Psoas muscle (tissue), 8 donors: ENCODE measurements around the gene ARL4D. TPM values are rescaled to one million over a fixed set of nuclear protein-coding genes. Genes with fewer than 3 reads are reported as not detected.
A peak's percentile ranks its signal among the peaks of the same experiment; 100 is the strongest.

Source experiments
- ATAC-seq, 4 donors: fragments of 200-7000 bp; cut with Tn5 transposase; one replicate each; pipeline ENCODE4 v1.9.1; 2020; ENCODE audit warnings: moderate library complexity in 3 of 4, mild to moderate bottlenecking in 2 of 4
- DNase-seq, 2 donors: peaks; one replicate each; pipeline ENCODE4 v3.0.0-alpha.2; 2020
- H3K27ac ChIP-seq: fragments of 200-600 bp; one replicate; pipeline ENCODE4 v1.8.0; 2022
- H3K27me3 ChIP-seq, 3 donors: fragments of 200-600 bp in 1 of 3; one replicate each; pipeline versions ENCODE4 v1.6.1 to v1.8.0; 2013 to 2022; ENCODE audit warnings: low read length in 2 of 3, mild to moderate bottlenecking in 2 of 3, moderate library complexity in 1 of 3; ENCODE audit not compliant: insufficient read depth in 3 of 3
- H3K36me3 ChIP-seq, 2 donors: fragments of 200-600 bp in 1 of 2; one replicate each; pipeline versions ENCODE4 v1.6.1 to v1.8.0; 2013 to 2022; ENCODE audit warnings: low read depth in 1 of 2, mild to moderate bottlenecking in 1 of 2, moderate library complexity in 1 of 2; ENCODE audit not compliant: insufficient read depth in 1 of 2
- H3K4me1 ChIP-seq: fragments of 200-600 bp; one replicate; pipeline ENCODE4 v1.8.0; 2022
- H3K4me3 ChIP-seq: fragments of 200-600 bp; one replicate; pipeline ENCODE4 v1.8.0; 2022; ENCODE audit warnings: mild to moderate bottlenecking
- H3K9me3 ChIP-seq: fragments of 200-600 bp; one replicate; pipeline ENCODE4 v1.8.0; 2022
- CTCF ChIP-seq: fragments of 200-600 bp; IDR thresholded peaks from one replicate; pipeline ENCODE4 v1.8.0; 2022; ENCODE audit warnings: antibody characterized with exemption
- WGBS, 3 donors: extraction: QIAGEN DNeasy Blood & Tissue Kit; methylation state at CpG; one replicate each; pipeline versions ENCODE4 v1.1.6 to v1.1.7; 2013; 5-methylcytosine and 5-hydroxymethylcytosine counted together
- intact Hi-C, 2 donors: fragments of 100-400 bp; cut with DNase I; formaldehyde crosslinking; loops; one replicate each; pipeline versions ENCODE4 v1.11.0 to v1.14.2; 2022
- polyA plus RNA-seq, 3 donors: library from polyadenylated mRNA; stranded (reverse); fragments of 200-250 nt; gene quantifications; one replicate each; pipeline ENCODE4 v1.2.3, GENCODE V29; 2013
- total RNA-seq, 4 donors: library from RNA; stranded (reverse); fragmentation: NEBNext Ultra II Directional in 2 of 4; extraction: Animal tissue kit (Norgen Biotek cat#: 25700) in 2 of 4; gene quantifications; one replicate each; pipeline versions ENCODE4 v1.2.1 to v1.2.4, GENCODE V29; 2021 to 2023
- donor health status: healthy with polysubstance abuse.
- donor health status: DM: no; HTN: no; CAD: no; lungs with moderate emphysema.
- donor health status: Bipolar disorder and iron deficiency.
- donor health status: healthy.
- donor health status: DM: yes; HTN: yes; CAD: no.
- donor health status: DM: no; HTN: no; CAD: no.
- donor health status: DM: no; HTN: no; CAD: no.
- donor health status: DM: yes; HTN: yes; CAD: no.

ARL4D gene
- total and polyA plus RNA-seq, 7 donors = 0.69 to 6.5 (median 1.7) TPM

DNA sequence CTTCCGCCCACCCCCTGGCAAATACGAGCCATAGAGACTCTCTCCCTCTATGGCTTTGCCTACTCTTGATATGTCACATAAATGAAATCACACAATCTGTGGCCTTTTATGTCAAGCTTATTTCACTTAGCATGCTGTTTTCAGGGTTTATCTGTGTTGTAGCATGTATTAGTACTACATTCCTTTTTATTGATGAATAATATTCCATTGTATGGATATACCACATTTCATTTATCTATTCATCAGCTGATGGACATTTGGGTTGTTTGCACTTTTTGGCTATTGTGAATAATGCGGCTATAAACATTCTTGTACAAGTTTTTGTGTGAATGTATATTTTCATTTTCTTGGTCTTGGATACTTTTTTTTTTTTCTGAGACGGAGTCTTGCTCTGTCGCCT, 48.0 kb downstream of the ARL4D start:
- no peak for TF ChIP-seq CTCF
- 96 to 98% (median 97%) methylated on average over 5 of the region's 5 CpGs for WGBS, 3 donors
- Histone ChIP-seq H3K27ac (no peak overlapping the region), H3K9me3 (no peaks in the 10 kb centered on the region), H3K36me3 (no peaks in the 10 kb centered on the region), H3K4me1 (no peaks in the 10 kb centered on the region), H3K27me3 (peaks cover 0 to 3% (median 0%) of the 10 kb centered on the region in 3 donors), H3K4me3 (no peak overlapping the region)
- DNase-seq = no peak
- intact Hi-C loops = no loop called here
- no peak for ATAC-seq

- Histone ChIP-seq H3K27ac (no peak overlapping the region), H3K4me3 (no peak overlapping the region), H3K27me3 (peaks cover 0 to 3% (median 2%) of the 10 kb centered on the region in 3 donors), H3K9me3 (no peaks in the 10 kb centered on the region), H3K4me1 (no peaks in the 10 kb centered on the region), H3K36me3 (no peaks in the 10 kb centered on the region)
- no peak for TF ChIP-seq CTCF
- DNase-seq (no peak), ATAC-seq (no peak)
- intact Hi-C loops = no loop called here
- 75 to 80% (median 76%) methylated on average over 7 of the region's 7 CpGs for WGBS, 3 donors
These were observed 50.1 kb downstream of the ARL4D start for GRCh38 chr17:43448720-43449469.

DNA sequence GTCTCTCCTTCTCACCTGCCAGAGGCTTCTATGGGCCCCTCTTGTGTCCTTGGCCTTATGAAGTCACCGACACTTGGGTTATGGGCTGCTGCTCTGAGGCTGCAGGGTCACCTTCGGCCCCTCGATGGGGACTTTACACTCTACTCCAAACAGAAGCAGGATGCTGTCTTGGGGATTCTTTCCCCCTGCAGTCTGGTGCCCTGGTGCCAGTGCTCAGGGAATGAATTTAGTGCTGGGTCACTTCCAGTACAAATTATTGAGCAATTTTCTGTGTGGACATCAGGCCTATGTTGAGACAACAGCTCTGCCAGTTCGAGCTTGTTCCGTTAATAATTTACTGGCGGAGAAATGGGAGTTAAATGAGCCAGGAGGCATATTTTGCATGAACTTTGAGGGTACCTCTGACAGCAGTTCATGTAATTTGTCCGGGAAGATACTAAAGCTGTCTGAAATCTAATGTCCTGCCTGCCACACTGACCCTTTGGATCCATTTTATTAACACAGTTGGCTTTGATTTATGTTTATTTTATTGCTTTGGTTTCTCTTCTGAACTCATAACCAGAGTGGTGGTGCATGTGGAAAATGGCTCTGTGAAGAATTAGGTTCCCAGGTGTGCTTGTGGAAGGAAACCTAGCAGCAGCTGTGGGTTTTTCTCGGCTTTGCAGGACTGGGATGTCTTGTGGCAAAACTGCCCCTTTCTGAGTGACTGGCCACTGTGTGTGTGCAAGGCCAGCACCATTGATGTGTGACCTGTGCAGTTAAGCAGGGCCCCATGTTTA, 50.9 kb downstream of the ARL4D start:
- no peak overlapping the region for H3K4me3 ChIP-seq
- no peak for TF ChIP-seq CTCF
- H3K36me3 ChIP-seq = no peaks in the 10 kb centered on the region
- no peaks in the 10 kb centered on the region for H3K9me3 ChIP-seq
- peaks cover 0 to 3% (median 0%) of the 10 kb centered on the region in 3 donors for H3K27me3 ChIP-seq
- H3K27ac ChIP-seq = no peak overlapping the region
- intact Hi-C loops = no loop called here
- WGBS, 3 donors = 44 to 53% (median 46%) methylated on average over 8 of the region's 8 CpGs
- peak in 2 of 4 donors; percentile 28 to 45 for ATAC-seq
- no peaks in the 10 kb centered on the region for H3K4me1 ChIP-seq
- DNase-seq = no peak

Other genes starting within 250 kb of the ARL4D start
- 100 to 1,000 TPM; 104 to 157 (median 133) TPM for gene NBR1, start 227.8 kb upstream of the ARL4D start, total RNA-seq
- 10 to 100 TPM; 13.7 to 91.7 (median 45.9) TPM for gene NBR1, start 227.8 kb upstream of the ARL4D start, polyA plus RNA-seq
- 1 to 10 TPM; 1.9 to 3.4 (median 2.6) TPM for gene TMEM106A, start 187.1 kb upstream of the ARL4D start, total RNA-seq
- gene TMEM106A, start 187.1 kb upstream of the ARL4D start, polyA plus RNA-seq = under 1 TPM; 0.21 to 0.60 (median 0.53) TPM
- gene CCDC200, start 170.4 kb upstream of the ARL4D start, total RNA-seq = not detected
- under 1 TPM in 2 of 3 donors, not detected in 1; 0.38 to 0.41 TPM for gene CCDC200, start 170.4 kb upstream of the ARL4D start, polyA plus RNA-seq
- 1,000 to 10,000 TPM; 2,334 to 4,375 (median 3,394) TPM for gene RNU2-1, start 165.0 kb upstream of the ARL4D start, total RNA-seq
- gene RNU2-1, start 165.0 kb upstream of the ARL4D start, polyA plus RNA-seq = not detected
- 10 to 100 TPM; 22.5 to 42.5 (median 27.9) TPM for gene DHX8, start 85.0 kb downstream of the ARL4D start, total RNA-seq
- gene DHX8, start 85.0 kb downstream of the ARL4D start, polyA plus RNA-seq = 10 to 100 TPM; 13.4 to 28.3 (median 21.7) TPM
- under 1 TPM; 0.21 to 0.44 (median 0.27) TPM for gene ETV4, start 147.3 kb downstream of the ARL4D start, total RNA-seq
- under 1 TPM; 0.25 to 0.34 (median 0.31) TPM for gene ETV4, start 147.3 kb downstream of the ARL4D start, polyA plus RNA-seq